ENCODE measurements around the gene IL18BP.

IL18BP gene

DNA sequence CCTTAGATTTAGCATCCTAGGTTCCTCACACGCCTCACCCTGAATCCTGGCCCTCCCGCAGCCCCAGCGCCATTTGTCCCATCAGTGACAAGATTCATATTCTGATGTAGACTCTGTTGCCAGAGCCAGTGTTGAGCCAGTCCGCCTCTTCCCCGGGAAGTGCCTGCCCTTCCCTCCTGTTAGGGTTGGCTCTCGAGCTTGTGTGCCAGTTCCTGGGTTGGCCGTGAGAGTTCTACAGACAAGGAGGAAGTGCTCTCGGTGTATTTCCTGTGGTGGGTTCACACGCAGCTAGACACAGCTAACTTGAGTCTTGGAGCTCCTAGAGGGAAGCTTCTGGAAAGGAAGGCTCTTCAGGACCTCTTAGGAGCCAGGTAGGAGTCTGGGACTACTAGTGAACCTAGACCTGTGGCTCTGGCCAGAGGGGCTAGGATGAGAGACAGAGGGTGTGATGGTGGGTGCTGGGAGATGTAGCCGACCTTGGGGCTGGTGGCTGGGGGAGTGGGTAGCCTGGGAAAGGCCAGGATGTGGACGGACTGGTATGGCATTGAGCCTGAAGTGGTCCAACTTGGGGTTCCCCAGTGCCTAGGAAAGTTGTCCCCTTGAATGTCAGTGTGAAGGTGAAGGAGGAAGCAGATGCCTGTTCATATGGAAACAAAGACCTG is at the start of gene IL18BP:
IL18BP (plus strand) TSS at position 261 of the 662 bp plus-strand sequence. CDS start 1,076 bp downstream, outside the sequence.
- 0 out of 2 replicates have a peak within 1 kb of the TSS, but pooled peaks have one; percentile 13 for H3K27ac ChIP-seq

GRCh38 chr11:71949034-71949433 is 49.7 kb upstream of the IL18BP start:
- H3K27ac ChIP-seq = no peak overlapping the region
- no peak for TF ChIP-seq ZFX (IDR thresholded peaks at IDR 0.05; ENCODE audit: borderline replicate concordance)
- TF ChIP-seq CTCF (IDR thresholded peaks at IDR 0.05) = no peak

More for the DNA sequence above, at the start of gene IL18BP:
- TF ChIP-seq CTCF (IDR thresholded peaks at IDR 0.05) (no peak), ZFX (IDR thresholded peaks at IDR 0.05; ENCODE audit: borderline replicate concordance) (no peak)

DNA sequence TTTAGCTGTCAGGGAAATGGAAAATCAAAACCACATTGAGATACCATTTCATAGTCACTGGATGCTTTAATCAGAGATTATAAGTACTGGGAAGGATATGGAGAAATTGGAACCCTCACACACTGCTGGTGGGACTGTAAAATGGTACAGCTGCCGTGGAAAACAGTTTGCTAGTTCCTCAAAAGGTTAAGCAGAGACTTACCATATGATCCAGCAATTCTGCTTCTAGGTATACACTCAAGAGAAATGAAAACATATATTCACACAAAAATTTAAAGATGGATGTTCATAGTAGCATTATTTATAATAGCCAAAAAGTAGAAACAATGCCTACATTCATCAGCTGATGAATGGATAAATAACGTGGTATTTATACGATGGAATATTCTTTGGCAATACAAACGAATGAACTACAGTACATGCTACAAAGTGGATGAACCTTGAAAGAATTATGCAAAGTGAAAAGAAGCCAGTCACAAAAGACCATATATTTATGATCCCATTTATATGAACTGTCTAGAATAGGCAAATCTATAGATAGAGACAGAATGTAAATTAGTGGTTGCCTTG is 46.9 kb upstream of the IL18BP start:
- no peak overlapping the region for H3K27ac ChIP-seq
- TF ChIP-seq CTCF (IDR thresholded peaks at IDR 0.05) (no peak), ZFX (IDR thresholded peaks at IDR 0.05; ENCODE audit: borderline replicate concordance) (no peak)

DNA sequence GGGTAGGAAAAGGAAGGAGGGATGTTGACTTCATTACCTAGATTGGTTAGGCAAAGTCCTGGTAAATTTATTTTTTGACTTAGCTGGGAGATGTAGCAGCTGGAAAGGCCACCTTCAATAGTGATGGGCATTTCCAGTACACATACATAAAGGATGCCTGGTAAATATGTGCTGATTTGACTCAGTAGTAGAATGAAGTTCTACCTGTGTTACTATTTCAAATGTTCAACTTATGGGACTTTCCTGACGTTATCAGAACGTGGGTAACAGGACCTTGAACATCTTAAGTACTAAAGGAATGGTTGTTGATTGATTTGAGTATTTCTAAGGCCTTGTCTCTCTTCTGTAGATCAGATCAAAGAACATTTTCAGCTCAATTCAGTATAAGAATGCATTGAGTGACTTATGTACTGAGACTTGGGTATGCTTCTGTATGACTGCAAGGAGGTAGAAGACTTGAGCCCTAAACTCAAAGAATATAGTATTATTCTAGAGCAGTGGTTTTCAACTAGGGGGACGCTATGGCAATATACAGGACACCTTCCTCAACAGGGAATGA is 42.7 kb upstream of the IL18BP start:
- H3K27ac ChIP-seq = no peak overlapping the region
- no peak for TF ChIP-seq CTCF (IDR thresholded peaks at IDR 0.05)
- TF ChIP-seq ZFX (IDR thresholded peaks at IDR 0.05; ENCODE audit: borderline replicate concordance) = no peak

- TF ChIP-seq CTCF (IDR thresholded peaks at IDR 0.05) (no peak), ZFX (IDR thresholded peaks at IDR 0.05; ENCODE audit: borderline replicate concordance) (no peak)
- no peak overlapping the region for H3K27ac ChIP-seq
Measured at GRCh38 chr11:71962428-71963038, 36.2 kb upstream of the IL18BP start.

GRCh38 chr11:71963468-71963867 is 35.2 kb upstream of the IL18BP start:
- H3K27ac ChIP-seq = no peak overlapping the region
- no peak for TF ChIP-seq CTCF (IDR thresholded peaks at IDR 0.05)
- TF ChIP-seq ZFX (IDR thresholded peaks at IDR 0.05; ENCODE audit: borderline replicate concordance) = no peak

- TF ChIP-seq CTCF (IDR thresholded peaks at IDR 0.05) (no peak), ZFX (IDR thresholded peaks at IDR 0.05; ENCODE audit: borderline replicate concordance) (no peak)
Measured at GRCh38 chr11:71964641-71965040, 34.1 kb upstream of the IL18BP start.

More at GRCh38 chr11:71964641-71965040, 34.1 kb upstream of the IL18BP start:
- no peak overlapping the region for H3K27ac ChIP-seq
